Neural progenitor cell (in vitro differentiated cells): Measurements from ENCODE around the gene PAQR8. TPM values are rescaled to one million over a fixed set of nuclear protein-coding genes. Genes with fewer than 3 reads are reported as not detected.
"Not testable (repeated sequence)": the region's sequence is repeated elsewhere in the genome, so short reads cannot be mapped to it uniquely, and the experiment has no call there.

Source experiments
- DNase-seq: peaks from one replicate; pipeline ENCODE4 v3.0.0-alpha.2; 2016; ENCODE audit warnings: low spot score
- H2AFZ ChIP-seq: fragments of 200-600 bp; sonication (generic); replicated peaks from 2 replicates; pipeline ENCODE4 v1.6.1; 2016; ENCODE audit warnings: antibody characterized with exemption
- H3F3A ChIP-seq: fragments of 200-600 bp; sonication (generic); 2 replicates; pipeline ENCODE4 v1.6.1; 2016; ENCODE audit warnings: antibody characterized with exemption, low read depth
- H3K27ac ChIP-seq: fragments of 200-600 bp; sonication (generic); 2 replicates; pipeline ENCODE4 v1.5.1; 2016; ENCODE audit warnings: mild to moderate bottlenecking
- H3K27me3 ChIP-seq: fragments of 200-600 bp; sonication (generic); 2 replicates; pipeline ENCODE4 v1.6.1; 2016; ENCODE audit warnings: mild to moderate bottlenecking, moderate library complexity
- H3K36me3 ChIP-seq: fragments of 200-600 bp; sonication (generic); 2 replicates; pipeline ENCODE4 v1.5.1; 2016
- H3K4me1 ChIP-seq: fragments of 200-600 bp; sonication (generic); 2 replicates; pipeline ENCODE4 v1.6.1; 2016; ENCODE audit warnings: mixed run types
- H3K4me2 ChIP-seq: fragments of 200-600 bp; sonication (generic); 2 replicates; pipeline ENCODE4 v1.6.1; 2016
- H3K4me3 ChIP-seq: fragments of 200-600 bp; sonication (generic); 2 replicates; pipeline ENCODE4 v1.5.1; 2016
- H3K79me2 ChIP-seq: fragments of 200-600 bp; sonication (generic); 2 replicates; pipeline ENCODE4 v1.6.1; 2016; ENCODE audit warnings: low read depth
- H3K9ac ChIP-seq: fragments of 200-600 bp; sonication (generic); 2 replicates; pipeline ENCODE4 v1.6.1; 2016
- H3K9me3 ChIP-seq: fragments of 200-600 bp; sonication (generic); 2 replicates; pipeline ENCODE4 v1.5.1; 2016; ENCODE audit warnings: low read depth
- H4K20me1 ChIP-seq: fragments of 200-600 bp; sonication (generic); 2 replicates; pipeline ENCODE4 v1.6.1; 2016; ENCODE audit warnings: low read depth
- H3K27ac Mint-ChIP-seq: 3 replicates; pipeline ENCODE4 v1.8.0; 2021; ENCODE audit warnings: mixed read lengths
- H3K27me3 Mint-ChIP-seq: 2 replicates; pipeline ENCODE4 v1.8.0; 2022; ENCODE audit warnings: low read depth, mild to moderate bottlenecking, inconsistent platforms, moderate library complexity, mixed read lengths; ENCODE audit not compliant: insufficient read depth
- H3K36me3 Mint-ChIP-seq: 3 replicates; pipeline ENCODE4 v1.8.0; 2021; ENCODE audit warnings: mixed read lengths
- H3K4me1 Mint-ChIP-seq: 3 replicates; pipeline ENCODE4 v1.8.0; 2021; ENCODE audit warnings: mixed read lengths
- H3K4me3 Mint-ChIP-seq: 3 replicates; pipeline ENCODE4 v1.8.0; 2021; ENCODE audit warnings: mild to moderate bottlenecking, moderate library complexity, mixed read lengths
- H3K9me3 Mint-ChIP-seq: 3 replicates; pipeline ENCODE4 v1.8.0; 2020; ENCODE audit warnings: mixed read lengths
- CTCF ChIP-seq: fragments of 200-600 bp; sonication (generic); IDR thresholded peaks from 2 replicates; pipeline ENCODE4 v1.5.1; 2017; ENCODE audit warnings: antibody characterized with exemption, mild to moderate bottlenecking
- EZH2 ChIP-seq: fragments of 200-600 bp; sonication (generic); IDR thresholded peaks from 2 replicates; pipeline ENCODE4 v1.6.1; 2017; ENCODE audit warnings: antibody characterized with exemption, mild to moderate bottlenecking, moderate library complexity
- EZH2phosphoT487 ChIP-seq: fragments of 200-600 bp; sonication (generic); IDR thresholded peaks from 2 replicates; pipeline ENCODE4 v1.6.1; 2017; ENCODE audit warnings: antibody characterized with exemption
- total RNA-seq: library from RNA; depleted of rRNA; stranded (reverse); fragments of >200 nt; gene quantifications from 2 replicates; pipeline ENCODE4 v1.2.3, GENCODE V29; 2015; ENCODE audit warnings: low replicate concordance

Gene PAQR8
- total RNA-seq, 1 donor from 2014 or later: 16.9 TPM

GRCh38 chr6:52385074-52385473, 23.1 kb downstream of the PAQR8 start:
- no peak for DNase-seq
- Histone ChIP-seq H3F3A (no peaks in the 10 kb centered on the region), H3K4me2 (no peak overlapping the region), H3K9me3 (peaks cover 8% of the 10 kb centered on the region), H3K4me3 (no peak overlapping the region), H3K9ac (no peak overlapping the region), H3K4me1 (no peaks in the 10 kb centered on the region), H4K20me1 (no peaks in the 10 kb centered on the region), H3K79me2 (no peaks in the 10 kb centered on the region), H3K27ac (no peak overlapping the region), H3K36me3 (no peaks in the 10 kb centered on the region), H3K27me3 (no peaks in the 10 kb centered on the region), H2AFZ (no peak overlapping the region)
- peaks cover 34% of the 10 kb centered on the region for H3K36me3 Mint-ChIP-seq
- peaks cover 17% of the 10 kb centered on the region for H3K9me3 Mint-ChIP-seq
- no peak overlapping the region for H3K4me3 Mint-ChIP-seq
- TF ChIP-seq EZH2 (no peak), EZH2phosphoT487 (no peak), CTCF (no peak)
- H3K27ac Mint-ChIP-seq: no peak overlapping the region
- no peaks in the 10 kb centered on the region for H3K4me1 Mint-ChIP-seq
- no peaks in the 10 kb centered on the region for H3K27me3 Mint-ChIP-seq

GRCh38 chr6:52388119-52388518, 26.2 kb downstream of the PAQR8 start:
- not testable (repeated sequence) for H3K27ac ChIP-seq, H3K27ac Mint-ChIP-seq, H3K9ac ChIP-seq, H3K36me3 ChIP-seq, H4K20me1 ChIP-seq, H3K27me3 ChIP-seq, H3K4me2 ChIP-seq, H3K4me1 Mint-ChIP-seq, H3K4me3 ChIP-seq, H3K4me1 ChIP-seq, H3K4me3 Mint-ChIP-seq, H3K27me3 Mint-ChIP-seq, H3K79me2 ChIP-seq, H3K9me3 ChIP-seq, H3F3A ChIP-seq, H2AFZ ChIP-seq, DNase-seq
- Mint-ChIP-seq H3K36me3 (peaks cover 23% of the 10 kb centered on the region), H3K9me3 (peaks cover 17% of the 10 kb centered on the region)

GRCh38 chr6:52388790-52389189, 26.8 kb downstream of the PAQR8 start:
- Mint-ChIP-seq H3K27me3 (no peaks in the 10 kb centered on the region), H3K27ac (no peak overlapping the region), H3K4me3 (no peak overlapping the region), H3K36me3 (peaks cover 25% of the 10 kb centered on the region), H3K4me1 (peaks cover 3% of the 10 kb centered on the region), H3K9me3 (peaks cover 17% of the 10 kb centered on the region)
- Histone ChIP-seq H3K27me3 (no peaks in the 10 kb centered on the region), H3K9ac (no peak overlapping the region), H3K4me3 (no peak overlapping the region), H4K20me1 (no peaks in the 10 kb centered on the region), H3K4me2 (no peak overlapping the region), H3K4me1 (no peaks in the 10 kb centered on the region), H3K9me3 (peaks cover 8% of the 10 kb centered on the region), H3K27ac (no peak overlapping the region), H3K36me3 (no peaks in the 10 kb centered on the region), H3F3A (no peaks in the 10 kb centered on the region), H2AFZ (no peak overlapping the region), H3K79me2 (no peaks in the 10 kb centered on the region)
- DNase-seq: no peak
- TF ChIP-seq EZH2 (no peak), CTCF (no peak), EZH2phosphoT487 (no peak)

- Histone ChIP-seq H3K9me3 (peaks cover 8% of the 10 kb centered on the region), H3K4me1 (no peaks in the 10 kb centered on the region), H3F3A (no peaks in the 10 kb centered on the region), H3K27me3 (no peaks in the 10 kb centered on the region), H3K79me2 (no peaks in the 10 kb centered on the region), H3K9ac (no peak overlapping the region), H3K27ac (no peak overlapping the region), H3K4me2 (no peak overlapping the region), H3K4me3 (no peak overlapping the region), H3K36me3 (no peaks in the 10 kb centered on the region), H4K20me1 (no peaks in the 10 kb centered on the region), H2AFZ (no peak overlapping the region)
- Mint-ChIP-seq H3K27ac (no peak overlapping the region), H3K36me3 (peaks cover 22% of the 10 kb centered on the region), H3K27me3 (no peaks in the 10 kb centered on the region), H3K4me3 (no peak overlapping the region), H3K4me1 (peaks cover 3% of the 10 kb centered on the region), H3K9me3 (peaks cover 17% of the 10 kb centered on the region)
- TF ChIP-seq EZH2phosphoT487 (no peak), EZH2 (no peak), CTCF (no peak)
- no peak for DNase-seq
Observed at GRCh38 chr6:52389264-52389625, 27.3 kb downstream of the PAQR8 start.
